ENCODE results near the gene MLLT6.

Gene MLLT6

GRCh38 chr17:38704606-38705522 is at the start of gene MLLT6:
Gene MLLT6 (plus strand): TSS chr17:38705273. CDS start chr17:38705633, 360 bp downstream.
- peak; percentile 59 for DNase-seq

- DNase-seq: peak; percentile 94
These were observed 47.9 kb upstream of the MLLT6 start for GRCh38 chr17:38656959-38657823.

- no peak for DNase-seq
These were observed 47.0 kb upstream of the MLLT6 start for GRCh38 chr17:38657824-38658740.

- no peak for DNase-seq
These were observed 46.2 kb upstream of the MLLT6 start for GRCh38 chr17:38658741-38659345.

- DNase-seq: no peak
These were observed 45.7 kb upstream of the MLLT6 start for GRCh38 chr17:38659415-38659814.

GRCh38 chr17:38660097-38661025 is 44.7 kb upstream of the MLLT6 start:
- DNase-seq: no peak

- peak; percentile 64 for DNase-seq
These were observed 41.8 kb upstream of the MLLT6 start for GRCh38 chr17:38663125-38663751.

- DNase-seq: no peak
These were observed 41.0 kb upstream of the MLLT6 start for GRCh38 chr17:38663964-38664644.

GRCh38 chr17:38667099-38667786 is 37.8 kb upstream of the MLLT6 start:
- peak; percentile 37 for DNase-seq

GRCh38 chr17:38667787-38668122 is 37.3 kb upstream of the MLLT6 start:
- no peak for DNase-seq

GRCh38 chr17:38669520-38669919 is 35.6 kb upstream of the MLLT6 start:
- DNase-seq: no peak

GRCh38 chr17:38671939-38672720 is 32.9 kb upstream of the MLLT6 start:
- no peak for DNase-seq

- no peak for DNase-seq
These were observed 32.0 kb upstream of the MLLT6 start for GRCh38 chr17:38672788-38673706.

GRCh38 chr17:38673707-38674013 is 31.4 kb upstream of the MLLT6 start:
- no peak for DNase-seq

- no peak for DNase-seq
These were observed 30.9 kb upstream of the MLLT6 start for GRCh38 chr17:38674014-38674748.

GRCh38 chr17:38674749-38675615 is 30.1 kb upstream of the MLLT6 start, which contains the start of gene EPOP:
Gene EPOP (minus strand): TSS chr17:38674957. CDS start chr17:38674495, 462 bp downstream.
- DNase-seq: peak; percentile 73
